HUDEP-2 (cell line): ENCODE data around the gene S100A14.

Experiments
- DNase-seq, 76 experiments: peaks; one replicate each; lab custom pipeline; 2025; ENCODE audit not compliant: unreplicated experiment in 76 of 76; lab: John Stamatoyannopoulos, UW

Gene S100A14

GRCh38 chr1:153616144-153616916 is at the start of gene S100A14:
Gene S100A14, minus strand, starts transcription at chr1:153616325. Its CDS starts 467 bp downstream, at chr1:153615858.
- DNase-seq: peak in 56 of 76 experiments; percentile 8 to 70 (median 42)

- DNase-seq: no peak
These were observed 47.1 kb upstream of the S100A14 start for GRCh38 chr1:153663211-153663610.

GRCh38 chr1:153662269-153662668 is 46.1 kb upstream of the S100A14 start:
- DNase-seq: no peak

- DNase-seq: no peak
These were observed 45.1 kb upstream of the S100A14 start for GRCh38 chr1:153661111-153661708.

- no peak for DNase-seq
These were observed 43.5 kb upstream of the S100A14 start for GRCh38 chr1:153659656-153660055.

- DNase-seq: peak in 1 of 76 experiments; percentile 42
These were observed 43.0 kb upstream of the S100A14 start for GRCh38 chr1:153659175-153659534.

- DNase-seq: peak in 75 of 76 experiments; percentile 28 to 98 (median 83)
These were observed 42.5 kb upstream of the S100A14 start, which contains the start of gene SNAPIN for GRCh38 chr1:153658400-153659174. Gene SNAPIN, plus strand, starts transcription at chr1:153658703. Its CDS starts 41 bp downstream, at chr1:153658744.

- DNase-seq: no peak
These were observed 39.2 kb upstream of the S100A14 start for GRCh38 chr1:153655333-153655732.

GRCh38 chr1:153652805-153653500 is 36.8 kb upstream of the S100A14 start:
- no peak for DNase-seq

GRCh38 chr1:153651771-153652170 is 35.6 kb upstream of the S100A14 start:
- no peak for DNase-seq

- DNase-seq: peak in 2 of 76 experiments; percentile 18 to 20
These were observed 33.7 kb upstream of the S100A14 start for GRCh38 chr1:153649863-153650235.

- peak in 72 of 76 experiments; percentile 7 to 83 (median 67) for DNase-seq
These were observed 33.2 kb upstream of the S100A14 start for GRCh38 chr1:153649137-153649862.

- DNase-seq: no peak
These were observed 32.0 kb upstream of the S100A14 start for GRCh38 chr1:153648000-153648643.

GRCh38 chr1:153647346-153647714 is 31.2 kb upstream of the S100A14 start:
- no peak for DNase-seq

GRCh38 chr1:153646672-153647345 is 30.7 kb upstream of the S100A14 start:
- no peak for DNase-seq

GRCh38 chr1:153643816-153644215 is 27.7 kb upstream of the S100A14 start:
- no peak for DNase-seq

GRCh38 chr1:153643100-153643499 is 27.0 kb upstream of the S100A14 start:
- no peak for DNase-seq

- no peak for DNase-seq
These were observed 26.0 kb upstream of the S100A14 start for GRCh38 chr1:153642161-153642560.

- no peak for DNase-seq
These were observed 24.7 kb upstream of the S100A14 start for GRCh38 chr1:153640861-153641260.
